DND-41 (cell line): Measurements from ENCODE around the gene DENND11.

Experiments
- ATAC-seq: fragments of 200-7000 bp; cut with Tn5 transposase; 3 replicates; pipeline ENCODE4 v1.9.1; 2021; ENCODE audit warnings: low read depth; ENCODE audit not compliant: insufficient read depth
- DNase-seq: peaks from one replicate; pipeline ENCODE4 v3.0.0-alpha.2; 2020
- H2AFZ ChIP-seq: 2 replicates; pipeline ENCODE4 v1.6.0; 2012; ENCODE audit warnings: low read depth, low read length
- H3K27ac ChIP-seq: 2 replicates; pipeline ENCODE4 v1.5.1; 2012; ENCODE audit warnings: low read length, inconsistent platforms
- H3K27me3 ChIP-seq: fragments of 200-600 bp; sonication (generic); 2 replicates; pipeline ENCODE4 v1.6.0; 2012; ENCODE audit warnings: low read length, mild to moderate bottlenecking, inconsistent platforms; ENCODE audit not compliant: insufficient read depth, poor library complexity
- H3K36me3 ChIP-seq: 2 replicates; pipeline ENCODE4 v1.5.1; 2012; ENCODE audit warnings: low read length, inconsistent platforms; ENCODE audit not compliant: insufficient read depth
- H3K4me1 ChIP-seq: 2 replicates; pipeline ENCODE4 v1.5.1; 2012; ENCODE audit warnings: mild to moderate bottlenecking, low read length; ENCODE audit not compliant: insufficient read depth
- H3K4me2 ChIP-seq: 2 replicates; pipeline ENCODE4 v1.6.0; 2012; ENCODE audit warnings: mild to moderate bottlenecking, moderate library complexity, low read length, inconsistent platforms; ENCODE audit not compliant: insufficient read depth
- H3K4me3 ChIP-seq, 2 experiments: fragments of 200-600 bp in 1 of 2; shearing (Covaris generic) in 1 of 2; 2 replicates each; pipeline ENCODE4 v1.5.1; 2012 to 2016; ENCODE audit warnings: inconsistent platforms in 2 of 2, low read length in 2 of 2, mild to moderate bottlenecking in 2 of 2, low read depth in 1 of 2, moderate library complexity in 1 of 2
- H3K79me2 ChIP-seq: 2 replicates; pipeline ENCODE4 v1.6.0; 2012; ENCODE audit warnings: low read length, inconsistent platforms; ENCODE audit not compliant: insufficient read depth
- H3K9ac ChIP-seq: 2 replicates; pipeline ENCODE4 v1.6.0; 2012; ENCODE audit warnings: low read depth, mild to moderate bottlenecking, inconsistent platforms, low read length, moderate library complexity
- H3K9me3 ChIP-seq: 2 replicates; pipeline ENCODE4 v1.5.1; 2012; ENCODE audit warnings: low read length, moderate library complexity, mild to moderate bottlenecking, inconsistent platforms; ENCODE audit not compliant: insufficient read depth, severe bottlenecking
- H4K20me1 ChIP-seq: 2 replicates; pipeline ENCODE4 v1.6.0; 2012; ENCODE audit warnings: low read length; ENCODE audit not compliant: insufficient read depth
- CTCF ChIP-seq: IDR thresholded peaks from 2 replicates; pipeline ENCODE4 v1.5.1; 2012; ENCODE audit warnings: borderline replicate concordance, low read length, moderate library complexity, mild to moderate bottlenecking; ENCODE audit not compliant: poor library complexity, severe bottlenecking; ENCODE audit errors: extremely low read depth
- EZH2 ChIP-seq: IDR thresholded peaks from 3 replicates; pipeline ENCODE4 v1.6.1; 2012; ENCODE audit warnings: borderline replicate concordance, low read depth, mild to moderate bottlenecking, moderate library complexity, low read length, inconsistent platforms; ENCODE audit not compliant: severe bottlenecking

The DENND11 gene

DNA sequence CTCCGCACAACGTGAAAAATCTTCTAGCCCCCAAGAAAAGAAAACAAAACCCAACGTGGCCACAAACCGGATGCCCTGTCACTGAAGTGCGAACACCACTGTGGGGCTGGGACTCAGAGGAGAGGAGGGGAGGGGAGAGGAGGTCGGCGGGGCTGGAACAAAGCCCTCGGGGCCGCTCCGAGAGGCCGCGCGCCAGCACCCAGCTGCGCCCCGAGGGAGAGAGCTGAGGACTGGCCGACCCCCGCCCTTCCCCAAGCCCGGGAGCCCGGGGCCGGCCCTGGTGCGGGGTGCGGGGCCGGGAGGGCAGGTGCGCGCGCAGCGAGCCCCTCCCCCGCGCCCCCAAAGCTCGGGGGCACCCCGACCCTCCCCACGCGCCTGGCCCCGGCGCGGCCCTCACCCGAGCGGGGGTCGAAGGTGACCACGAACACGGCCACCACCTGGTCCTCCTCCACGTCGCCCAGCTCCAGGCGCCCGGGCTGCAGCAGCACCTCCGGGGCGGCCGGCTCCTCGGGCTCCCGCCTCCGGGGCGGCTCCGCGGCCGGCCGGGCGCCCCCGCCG lies 398 bp downstream of the DENND11 start:
- Histone ChIP-seq H3K4me1 (peaks cover 23% of the 10 kb centered on the region), H3K79me2 (peaks cover 12% of the 10 kb centered on the region), H3K36me3 (no peaks in the 10 kb centered on the region), H3K27ac (peak overlapping the region; percentile 42), H2AFZ (peak overlapping the region; percentile 65), H3K4me2 (peak overlapping the region; percentile 86), H3K4me3 (peak overlapping the region; percentile 43 to 64; a peak in 3 of 4 replicates), H3K27me3 (peaks cover 8% of the 10 kb centered on the region), H3K9me3 (no peaks in the 10 kb centered on the region), H4K20me1 (peaks cover 24% of the 10 kb centered on the region), H3K9ac (peak overlapping the region; percentile 64)
- TF ChIP-seq CTCF: no peak
- TF ChIP-seq EZH2: no peak
- peak; percentile 82 for DNase-seq
- peak; percentile 96 for ATAC-seq

- Histone ChIP-seq H3K4me1 (peaks cover 23% of the 10 kb centered on the region), H3K9ac (peak overlapping the region; percentile 47), H3K36me3 (no peaks in the 10 kb centered on the region), H3K27ac (peak overlapping the region; percentile 35; the same call in 1 of the 2 replicates), H3K9me3 (no peaks in the 10 kb centered on the region), H3K4me3 (peak overlapping the region; percentile 26 to 58; a peak in 3 of 4 replicates), H3K79me2 (peaks cover 17% of the 10 kb centered on the region), H3K27me3 (peaks cover 8% of the 10 kb centered on the region), H4K20me1 (peaks cover 29% of the 10 kb centered on the region), H3K4me2 (peak overlapping the region; percentile 86), H2AFZ (no peak overlapping the region; the same call in 1 of the 2 replicates)
- ATAC-seq (no peak; the same call in 2 of the 3 replicates), DNase-seq (no peak)
- no peak for TF ChIP-seq EZH2
- no peak for TF ChIP-seq CTCF
These were observed 1.1 kb downstream of the DENND11 start for GRCh38 chr7:141700848-141701371.

DNA sequence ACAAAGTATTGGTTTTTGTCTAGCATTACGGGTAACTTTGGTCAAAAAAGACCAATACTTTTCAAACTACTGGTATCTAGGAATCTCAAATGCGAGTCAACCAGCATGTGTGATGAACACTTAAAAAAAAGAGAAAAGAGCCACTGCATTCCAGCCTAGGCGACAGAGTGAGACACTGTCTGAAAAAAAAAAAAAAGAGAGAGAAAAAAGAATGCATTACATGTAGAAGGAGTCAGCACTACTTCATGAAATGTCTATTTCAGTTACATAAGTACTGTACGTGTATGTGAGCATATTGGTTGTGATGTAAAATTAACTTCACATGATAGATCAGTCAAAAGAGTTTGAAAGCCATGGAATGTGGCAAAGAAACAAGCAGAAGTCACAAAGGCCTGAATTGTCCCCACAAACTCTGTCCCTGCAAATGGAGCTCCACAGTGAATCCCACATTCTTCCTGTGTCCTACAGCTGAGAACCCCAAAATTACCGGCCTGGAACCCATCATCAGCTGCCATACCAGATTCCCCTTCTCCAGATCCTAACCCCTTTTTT lies 1.6 kb downstream of the DENND11 start:
- no peaks in the 10 kb centered on the region for H3K9me3 ChIP-seq
- H3K27me3 ChIP-seq: peaks cover 8% of the 10 kb centered on the region
- H3K4me2 ChIP-seq: peak overlapping the region; percentile 86
- no peak for TF ChIP-seq CTCF
- TF ChIP-seq EZH2: no peak
- H4K20me1 ChIP-seq: peaks cover 34% of the 10 kb centered on the region
- H2AFZ ChIP-seq: no peak overlapping the region
- peak overlapping the region in 1 of 2 experiments; percentile 58; a peak in 2 of 4 replicates for H3K4me3 ChIP-seq
- H3K27ac ChIP-seq: no peak overlapping the region
- no peak for DNase-seq
- H3K4me1 ChIP-seq: peaks cover 23% of the 10 kb centered on the region
- ATAC-seq: no peak
- peak overlapping the region; percentile 47; the same call in 1 of the 2 replicates for H3K9ac ChIP-seq
- peaks cover 22% of the 10 kb centered on the region for H3K79me2 ChIP-seq
- no peaks in the 10 kb centered on the region for H3K36me3 ChIP-seq
